ENCODE results near the gene WDR31. TPM values are rescaled to one million over a fixed set of nuclear protein-coding genes. Genes with fewer than 3 reads are reported as not detected.

WDR31 gene
- 2.9 and 3.2 TPM in 2 replicates for total RNA-seq

DNA sequence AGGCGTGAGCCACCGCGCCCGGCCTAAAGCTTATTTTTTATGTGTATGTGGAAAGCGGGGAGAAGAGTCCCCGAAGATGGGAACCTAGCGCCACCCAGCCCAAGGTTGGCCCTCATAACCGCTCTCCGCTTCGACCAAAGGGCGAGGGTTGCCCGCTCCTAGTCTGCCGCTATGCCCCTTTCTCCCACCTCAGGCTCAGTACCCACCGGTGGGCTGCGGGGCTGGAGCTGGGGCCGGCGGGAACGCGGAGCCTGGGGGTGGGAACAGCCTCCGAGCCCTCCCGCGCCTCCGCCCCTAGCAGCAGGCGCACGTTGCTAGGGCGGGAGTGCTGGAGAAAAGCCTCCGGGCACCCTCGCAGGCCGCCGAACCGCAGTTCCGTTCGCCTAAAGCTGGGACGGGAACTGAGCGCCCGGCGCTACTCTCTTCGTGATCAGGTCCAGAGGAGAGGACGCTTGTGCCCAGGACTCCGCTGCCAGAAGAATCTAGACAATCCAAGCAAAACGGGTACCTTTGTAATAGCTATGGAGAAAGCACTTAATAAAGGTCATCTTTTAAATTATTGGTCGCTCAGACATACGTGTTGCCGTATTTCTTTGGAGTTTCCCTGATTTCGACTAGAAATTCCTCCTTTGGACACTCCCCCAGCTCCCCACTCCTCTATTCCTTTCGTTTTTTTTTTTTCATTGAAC lies at the start of gene WDR31:
TSS of gene WDR31 (minus strand) at position 265 of the 689 bp plus-strand sequence. CDS start 8,253 bp downstream, outside the sequence.

DNA sequence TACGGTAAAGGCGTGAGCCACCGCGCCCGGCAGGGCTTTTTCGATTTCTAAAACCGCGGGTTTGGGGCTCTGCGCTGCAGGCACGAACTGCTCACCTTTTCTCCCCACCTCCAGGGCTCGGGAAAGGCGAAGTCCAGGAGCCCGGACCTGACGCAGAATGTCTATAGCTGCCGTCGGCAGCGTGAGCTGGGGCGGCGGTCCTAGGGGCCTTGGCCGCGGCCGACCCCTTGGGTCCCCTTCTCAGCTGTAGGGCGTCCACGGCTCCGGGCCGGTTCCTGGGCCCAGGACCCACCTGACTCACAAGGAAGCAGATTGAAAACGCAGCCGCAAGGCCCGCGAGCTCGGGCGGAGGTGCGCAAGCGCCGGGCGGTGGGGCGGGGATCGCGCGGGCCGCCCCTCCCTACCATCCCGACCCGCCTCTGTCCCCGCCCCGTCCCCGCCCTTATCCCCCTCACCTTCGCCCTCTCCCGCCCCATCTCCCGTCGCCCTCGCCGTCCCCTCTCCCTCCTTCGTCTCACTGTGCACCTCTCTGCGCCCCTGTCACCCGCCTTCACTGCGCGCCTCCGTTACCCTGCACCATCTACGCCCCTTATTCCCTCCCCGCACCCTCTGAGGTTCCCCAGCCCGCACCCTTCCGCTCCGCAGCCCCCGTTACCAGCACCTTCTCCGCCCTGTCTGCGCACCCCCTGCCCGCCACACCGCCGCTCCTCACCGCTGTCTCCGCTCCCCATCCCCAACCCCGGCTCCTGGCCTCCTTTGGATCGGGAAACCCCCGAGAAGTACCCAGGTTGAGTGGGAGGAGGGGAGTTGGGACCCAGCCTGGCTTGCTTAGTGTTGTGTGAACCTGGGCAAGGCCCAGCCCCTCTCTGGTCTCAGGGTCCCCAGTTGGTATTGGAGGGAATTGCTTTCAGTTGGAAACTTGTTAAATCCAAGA lies 36.8 kb upstream of the WDR31 start, which contains the start of gene HDHD3:
TSS of gene HDHD3 (minus strand) at position 353 of the 934 bp plus-strand sequence. CDS start 2,632 bp downstream, outside the sequence.

DNA sequence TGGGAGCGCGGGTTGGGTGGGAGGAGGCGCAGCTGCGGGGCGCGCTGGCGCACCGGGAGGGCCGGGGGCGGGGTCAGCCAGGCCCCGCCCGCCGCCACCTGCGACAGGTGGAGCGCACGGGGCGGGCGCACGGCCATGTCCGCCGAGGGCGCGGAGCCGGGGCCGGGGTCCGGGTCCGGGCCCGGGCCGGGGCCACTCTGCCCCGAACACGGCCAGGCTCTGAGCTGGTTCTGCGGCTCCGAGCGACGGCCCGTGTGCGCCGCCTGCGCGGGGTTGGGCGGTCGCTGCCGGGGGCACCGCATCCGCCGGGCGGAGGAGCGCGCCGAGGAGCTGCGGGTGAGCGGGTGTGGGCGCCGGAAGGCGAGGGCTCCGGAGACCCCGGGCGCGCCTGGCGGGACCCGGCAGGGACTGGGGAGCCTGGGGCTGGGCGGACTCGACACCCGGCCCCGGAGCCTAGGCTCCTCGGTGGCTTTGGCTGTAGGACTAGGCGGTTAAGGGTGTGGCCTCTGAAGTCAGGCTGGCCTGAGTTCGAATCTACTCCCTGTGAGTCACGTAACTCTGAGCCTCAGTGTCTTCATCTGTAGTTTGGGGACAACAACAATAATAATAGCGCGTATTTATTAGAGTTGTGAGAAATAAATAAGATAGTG lies 9.5 kb upstream of the WDR31 start, which contains the start of gene BSPRY:
TSS of gene BSPRY (plus strand) at position 97 of the 650 bp plus-strand sequence. CDS start at position 136, 39 bp downstream.

DNA sequence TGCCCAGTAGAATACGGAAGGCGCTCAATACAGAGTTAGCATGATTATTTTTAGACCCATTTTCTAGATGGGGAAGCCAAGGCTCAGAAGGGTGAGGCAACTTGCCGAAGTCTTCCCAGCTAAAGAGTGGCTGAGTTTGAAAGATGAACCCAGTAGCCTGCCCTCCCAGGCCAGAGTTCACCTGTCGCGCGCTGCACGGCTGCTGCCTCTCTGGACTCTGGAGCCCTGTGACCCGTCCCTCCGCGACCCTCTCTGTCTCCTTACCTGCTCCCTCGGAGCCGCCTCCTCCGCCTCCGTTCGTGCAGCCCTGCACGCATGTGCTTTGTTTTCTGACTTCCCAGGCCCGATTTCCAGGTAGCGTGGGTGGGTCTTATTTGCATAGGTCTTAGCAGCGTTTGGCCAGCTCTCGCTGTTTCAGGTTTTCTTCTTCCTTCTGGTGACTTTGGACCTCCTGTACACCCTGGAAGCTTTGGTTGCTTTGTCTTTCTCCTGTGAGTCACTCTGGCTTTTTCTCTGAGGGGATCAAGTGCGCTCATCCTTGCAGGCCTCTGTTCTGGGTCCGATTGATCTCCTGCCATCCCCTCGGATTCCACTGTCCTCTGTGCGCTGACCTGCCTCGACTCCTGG lies 37.2 kb downstream of the WDR31 start, which contains the start of gene RNF183:
TSS of gene RNF183 (minus strand) at position 585 of the 627 bp plus-strand sequence. CDS start 5,192 bp downstream, outside the sequence.

DNA sequence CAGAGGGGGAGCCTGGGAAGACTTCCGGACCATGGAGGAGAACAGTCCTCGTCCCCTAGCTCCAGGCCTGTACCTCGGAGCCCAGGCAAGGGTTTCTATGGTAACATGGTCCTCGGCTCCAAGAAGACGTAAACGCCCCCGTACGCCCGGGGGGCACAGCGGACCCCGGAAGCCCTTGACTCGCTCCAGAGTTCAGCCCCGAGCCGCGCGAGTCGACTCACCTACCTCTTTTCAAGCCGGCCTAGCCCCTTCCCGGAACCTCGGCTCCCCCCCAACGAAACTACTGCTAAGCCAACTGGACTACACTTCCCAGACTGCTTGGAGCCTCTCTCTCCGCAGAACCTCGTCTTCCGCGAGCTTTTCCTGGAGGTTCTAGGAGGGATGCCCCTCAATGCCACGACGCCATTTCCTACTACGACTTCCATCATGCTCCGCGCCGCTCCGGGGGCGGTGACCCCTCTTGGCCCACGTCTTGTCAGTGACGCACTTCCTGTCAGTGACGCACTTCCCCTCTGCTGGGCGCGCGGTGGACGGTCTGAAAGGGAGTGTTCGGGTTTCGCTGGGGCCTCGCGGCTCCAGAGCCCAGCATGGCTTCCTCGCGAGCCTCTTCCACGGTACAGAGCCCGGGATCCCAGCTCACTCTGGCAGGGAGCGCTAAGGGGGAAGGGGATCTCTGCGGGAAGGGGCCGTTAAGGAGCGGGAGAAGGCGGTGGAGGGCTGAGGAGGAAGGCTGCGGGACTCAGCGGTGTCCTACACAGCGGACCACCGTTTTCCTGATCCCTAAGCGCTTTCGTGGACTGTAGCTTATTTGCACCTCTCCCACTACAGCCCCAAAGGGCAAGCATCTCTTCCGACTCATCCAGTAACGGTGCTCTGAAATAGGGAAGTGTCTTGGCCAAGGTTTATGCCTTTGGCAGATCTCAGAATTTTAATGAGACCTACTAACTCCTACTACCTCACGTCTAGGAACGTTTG lies 64.6 kb downstream of the WDR31 start, which contains the start of the genes CDC26 and PRPF4:
TSS of gene CDC26 (minus strand) at position 416 of the 975 bp plus-strand sequence. CDS start 3,065 bp downstream, outside the sequence.
TSS of gene PRPF4 (plus strand) at position 502 of the 975 bp plus-strand sequence. CDS start at position 588, 86 bp downstream.

Other genes starting within 250 kb of the WDR31 start
- gene SLC31A2, start 189.3 kb downstream of the WDR31 start, total RNA-seq = 33.3 and 39.0 TPM in 2 replicates
- gene FKBP15, start 119.0 kb downstream of the WDR31 start, total RNA-seq = 32.9 and 35.5 TPM in 2 replicates
- 37.4 and 39.3 TPM in 2 replicates for gene SLC31A1, start 118.7 kb downstream of the WDR31 start, total RNA-seq
- 46.4 and 60.4 TPM in 2 replicates for gene CDC26, start 64.7 kb downstream of the WDR31 start, total RNA-seq
- gene PRPF4, start 64.6 kb downstream of the WDR31 start, total RNA-seq = 20.9 and 25.6 TPM in 2 replicates
- gene RNF183, start 36.9 kb downstream of the WDR31 start, total RNA-seq = not detected in 2 replicates
- gene BSPRY, start 9.3 kb upstream of the WDR31 start, total RNA-seq = under 0.01 and 0.11 TPM in 2 replicates
- gene HDHD3, start 36.7 kb upstream of the WDR31 start, total RNA-seq = 15.7 and 19.3 TPM in 2 replicates
- gene ALAD, start 61.0 kb upstream of the WDR31 start, total RNA-seq = 21.3 and 22.9 TPM in 2 replicates
- gene POLE3, start 70.4 kb upstream of the WDR31 start, total RNA-seq = 37.1 and 47.3 TPM in 2 replicates
- gene C9orf43, start 70.5 kb upstream of the WDR31 start, total RNA-seq = 0.43 and 0.52 TPM in 2 replicates
- gene RGS3, start 123.5 kb upstream of the WDR31 start, total RNA-seq = 83.4 and 87.5 TPM in 2 replicates

All from articular chondrocyte of knee joint (primary cell).